Measurements from ENCODE around the gene TTC39B. TPM values are rescaled to one million over a fixed set of nuclear protein-coding genes. Genes with fewer than 3 reads are reported as not detected.
"Not testable (repeated sequence)": the region's sequence is repeated elsewhere in the genome, so short reads cannot be mapped to it uniquely, and the experiment has no call there.

Gene TTC39B
- 10 to 100 TPM in 1 of 3 donors, 1 to 10 TPM in 2; 3.8 to 10.4 (median 7.9) TPM for polyA plus RNA-seq

GRCh38 chr9:15306757-15307522 lies at the start of gene TTC39B:
TSS of gene TTC39B (minus strand) at chr9:15307216. CDS start at chr9:15307125, 91 bp downstream.
- Mint-ChIP-seq H3K36me3 (no peaks in the 10 kb centered on the region), H3K27me3 (ENCODE audit: low read depth in 3 of 3) (peaks cover 0 to 5% (median 4%) of the 10 kb centered on the region in 3 donors), H3K4me3 (peak within 1 kb of the TSS; percentile 96 to 99 (median 98)), H3K27ac (peak within 1 kb of the TSS; percentile 76 to 96 (median 95)), H3K9me3 (no peaks in the 10 kb centered on the region), H3K4me1 (peaks cover 42 to 51% of the 10 kb centered on the region in 2 donors)
- peak; percentile 84 to 87 (median 87) for DNase-seq

GRCh38 chr9:15355669-15356068 lies 48.7 kb upstream of the TTC39B start:
- Mint-ChIP-seq H3K27ac (no peak overlapping the region), H3K4me1 (peaks cover 12 to 19% of the 10 kb centered on the region in 2 donors), H3K4me3 (no peak overlapping the region), H3K27me3 (ENCODE audit: low read depth in 3 of 3) (peaks cover 0 to 4% (median 0%) of the 10 kb centered on the region in 3 donors), H3K9me3 (no peaks in the 10 kb centered on the region), H3K36me3 (no peaks in the 10 kb centered on the region)
- no peak for DNase-seq

GRCh38 chr9:15354713-15355112 lies 47.7 kb upstream of the TTC39B start:
- Mint-ChIP-seq H3K9me3 (no peaks in the 10 kb centered on the region), H3K27me3 (ENCODE audit: low read depth in 3 of 3) (peaks cover 0 to 4% (median 0%) of the 10 kb centered on the region in 3 donors), H3K4me3 (no peak overlapping the region), H3K27ac (peak overlapping the region in 2 of 6 donors; percentile 9 to 60), H3K36me3 (no peaks in the 10 kb centered on the region), H3K4me1 (peaks cover 18 to 19% of the 10 kb centered on the region in 2 donors)
- no peak for DNase-seq

GRCh38 chr9:15353892-15354291 lies 46.9 kb upstream of the TTC39B start:
- H3K4me3 Mint-ChIP-seq, result no peak overlapping the region
- H3K9me3 Mint-ChIP-seq, result no peaks in the 10 kb centered on the region
- no peaks in the 10 kb centered on the region for H3K36me3 Mint-ChIP-seq
- peaks cover 0 to 4% (median 2%) of the 10 kb centered on the region in 3 donors for H3K27me3 Mint-ChIP-seq (ENCODE audit: low read depth in 3 of 3)
- H3K4me1 Mint-ChIP-seq, result peaks cover 19% of the 10 kb centered on the region in 2 donors
- DNase-seq, result no peak
- H3K27ac Mint-ChIP-seq, result no peak overlapping the region

GRCh38 chr9:15352306-15352705 lies 45.3 kb upstream of the TTC39B start:
- H3K4me1 Mint-ChIP-seq, result peaks cover 19 to 20% of the 10 kb centered on the region in 2 donors
- H3K27ac Mint-ChIP-seq, result peak overlapping the region in 1 of 6 donors; percentile 1
- H3K9me3 Mint-ChIP-seq, result no peaks in the 10 kb centered on the region
- peaks cover 0 to 4% (median 2%) of the 10 kb centered on the region in 3 donors for H3K27me3 Mint-ChIP-seq (ENCODE audit: low read depth in 3 of 3)
- no peak for DNase-seq
- no peak overlapping the region for H3K4me3 Mint-ChIP-seq
- no peaks in the 10 kb centered on the region for H3K36me3 Mint-ChIP-seq

GRCh38 chr9:15349892-15350761 lies 43.1 kb upstream of the TTC39B start:
- Mint-ChIP-seq H3K4me1 (peaks cover 36 to 37% of the 10 kb centered on the region in 2 donors), H3K27ac (no peak overlapping the region), H3K9me3 (no peaks in the 10 kb centered on the region), H3K36me3 (no peaks in the 10 kb centered on the region), H3K27me3 (ENCODE audit: low read depth in 3 of 3) (peaks cover 2 to 4% (median 4%) of the 10 kb centered on the region in 3 donors), H3K4me3 (peak overlapping the region in 1 of 5 donors; percentile 3)
- DNase-seq, result no peak

GRCh38 chr9:15346837-15347236 lies 39.8 kb upstream of the TTC39B start:
- Mint-ChIP-seq H3K27ac (no peak overlapping the region), H3K36me3 (peaks cover 0 to under 1% (median 0%) of the 10 kb centered on the region in 3 donors), H3K9me3 (no peaks in the 10 kb centered on the region), H3K27me3 (ENCODE audit: low read depth in 3 of 3) (peaks cover 2 to 8% (median 5%) of the 10 kb centered on the region in 3 donors), H3K4me1 (peaks cover 37 to 38% of the 10 kb centered on the region in 2 donors), H3K4me3 (no peak overlapping the region)
- DNase-seq, result no peak

GRCh38 chr9:15344191-15344590 lies 37.2 kb upstream of the TTC39B start:
- no peak for DNase-seq
- Mint-ChIP-seq H3K4me3 (peak overlapping the region in 1 of 5 donors; percentile 9), H3K36me3 (peaks cover 3 to 7% (median 3%) of the 10 kb centered on the region in 3 donors), H3K9me3 (no peaks in the 10 kb centered on the region), H3K27ac (peak overlapping the region in 1 of 6 donors; percentile 7), H3K27me3 (ENCODE audit: low read depth in 3 of 3) (peaks cover 2 to 9% (median 8%) of the 10 kb centered on the region in 3 donors), H3K4me1 (peaks cover 26 to 28% of the 10 kb centered on the region in 2 donors)

- Mint-ChIP-seq H3K4me3 (no peak overlapping the region), H3K4me1 (no peaks in the 10 kb centered on the region), H3K27me3 (ENCODE audit: low read depth in 3 of 3) (peaks cover 3 to 7% (median 4%) of the 10 kb centered on the region in 3 donors), H3K9me3 (no peaks in the 10 kb centered on the region), H3K27ac (no peak overlapping the region), H3K36me3 (peaks cover 0 to 8% (median 0%) of the 10 kb centered on the region in 3 donors)
- no peak for DNase-seq
These were observed 26.4 kb upstream of the TTC39B start for GRCh38 chr9:15333376-15333881.

- Mint-ChIP-seq H3K36me3 (peaks cover 0 to 8% (median 0%) of the 10 kb centered on the region in 3 donors), H3K9me3 (no peaks in the 10 kb centered on the region), H3K4me1 (no peaks in the 10 kb centered on the region), H3K27me3 (ENCODE audit: low read depth in 3 of 3) (peaks cover 3 to 7% (median 4%) of the 10 kb centered on the region in 3 donors), H3K4me3 (no peak overlapping the region), H3K27ac (no peak overlapping the region)
- no peak for DNase-seq
These were observed 25.9 kb upstream of the TTC39B start for GRCh38 chr9:15332939-15333338.

GRCh38 chr9:15329539-15330109 lies 22.6 kb upstream of the TTC39B start:
- H3K36me3 Mint-ChIP-seq, result peaks cover 0 to 6% (median 5%) of the 10 kb centered on the region in 3 donors
- no peak overlapping the region for H3K4me3 Mint-ChIP-seq
- peaks cover 0 to 5% (median 0%) of the 10 kb centered on the region in 6 donors for H3K9me3 Mint-ChIP-seq
- peaks cover 4 to 9% (median 6%) of the 10 kb centered on the region in 3 donors for H3K27me3 Mint-ChIP-seq (ENCODE audit: low read depth in 3 of 3)
- no peaks in the 10 kb centered on the region for H3K4me1 Mint-ChIP-seq
- no peak for DNase-seq
- no peak overlapping the region for H3K27ac Mint-ChIP-seq

GRCh38 chr9:15328946-15329345 lies 21.9 kb upstream of the TTC39B start:
- Mint-ChIP-seq H3K36me3 (peaks cover 0 to 7% (median 5%) of the 10 kb centered on the region in 3 donors), H3K4me3 (no peak overlapping the region), H3K27ac (no peak overlapping the region)

GRCh38 chr9:15322695-15323094 lies 15.7 kb upstream of the TTC39B start:
- not testable (repeated sequence) for H3K27me3 Mint-ChIP-seq (ENCODE audit: low read depth in 3 of 3); H3K4me3 Mint-ChIP-seq; H3K4me1 Mint-ChIP-seq; H3K9me3 Mint-ChIP-seq; H3K27ac Mint-ChIP-seq; DNase-seq
- H3K36me3 Mint-ChIP-seq, result peaks cover 0 to 11% (median 9%) of the 10 kb centered on the region in 3 donors

More at GRCh38 chr9:15328946-15329345, 21.9 kb upstream of the TTC39B start:
- peaks cover 6 to 9% (median 6%) of the 10 kb centered on the region in 3 donors for H3K27me3 Mint-ChIP-seq (ENCODE audit: low read depth in 3 of 3)
- H3K4me1 Mint-ChIP-seq, result no peaks in the 10 kb centered on the region
- peaks cover 0 to 5% (median 1%) of the 10 kb centered on the region in 6 donors for H3K9me3 Mint-ChIP-seq
- no peak for DNase-seq

All from immature natural killer cell (primary cell).